ENCODE measurements around the gene RERG. TPM values are rescaled to one million over a fixed set of nuclear protein-coding genes. Genes with fewer than 3 reads are reported as not detected.
"Not testable (repeated sequence)": the region's sequence is repeated elsewhere in the genome, so short reads cannot be mapped to it uniquely, and the experiment has no call there.

Gene RERG
- total RNA-seq, 1 donor from 2014 or later: 1.9 TPM

DNA sequence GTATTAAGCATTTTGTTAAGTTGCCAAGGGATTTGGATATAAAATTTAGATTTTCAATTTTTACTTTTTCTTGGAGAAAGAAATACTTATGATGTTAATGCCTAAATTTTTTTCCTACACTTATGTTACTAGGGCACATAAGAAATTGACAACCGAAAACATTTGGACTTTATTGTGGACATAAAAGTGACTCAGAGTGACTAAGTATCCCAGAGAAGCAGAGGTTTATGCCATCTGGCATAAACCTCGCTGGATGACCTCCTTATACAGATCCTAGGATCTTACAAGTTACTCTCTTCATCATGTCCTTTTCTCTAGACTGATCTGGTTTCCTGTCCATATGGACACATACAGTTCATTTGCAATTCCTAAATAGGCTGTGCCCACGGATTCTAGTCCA is 89.8 kb downstream of the RERG start:
- peak; percentile 25 for ATAC-seq

DNA sequence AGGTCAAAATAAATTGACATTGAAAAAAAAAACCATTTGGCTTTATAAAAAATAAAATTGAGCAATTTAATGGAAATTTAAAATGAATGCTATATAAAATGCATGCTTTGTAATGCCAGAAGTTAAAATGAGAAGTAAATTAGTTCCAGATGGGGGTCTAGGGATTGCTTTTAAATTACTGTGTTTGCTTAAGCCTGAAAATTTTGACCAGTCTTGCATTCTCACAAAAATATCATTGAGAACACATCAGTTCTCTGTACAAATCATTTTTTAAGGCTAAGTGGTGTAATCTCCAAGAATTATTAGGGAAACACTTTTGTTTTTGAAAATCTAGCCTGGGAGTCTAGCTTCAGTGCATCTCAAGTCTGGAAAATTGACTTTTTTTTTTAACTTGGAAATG is 90.7 kb downstream of the RERG start:
- no peak for ATAC-seq

DNA sequence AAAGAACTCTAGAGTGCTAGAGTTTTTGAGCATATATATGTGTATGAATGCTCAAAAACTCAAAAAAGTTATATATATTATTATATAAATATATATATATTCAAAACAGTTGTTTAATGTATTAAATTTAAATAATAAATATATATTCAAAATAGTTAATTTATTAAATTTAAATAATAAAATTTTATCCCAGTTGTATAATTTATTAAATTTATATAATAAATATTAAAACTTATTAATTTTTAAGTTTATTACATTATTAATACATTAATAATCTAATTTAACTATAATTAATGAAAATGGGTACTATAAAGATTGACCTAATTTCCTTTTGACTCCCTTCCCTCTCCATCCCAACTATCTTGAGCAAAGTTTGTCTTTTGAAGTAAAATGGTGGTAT is 97.8 kb downstream of the RERG start:
- ATAC-seq: no peak

DNA sequence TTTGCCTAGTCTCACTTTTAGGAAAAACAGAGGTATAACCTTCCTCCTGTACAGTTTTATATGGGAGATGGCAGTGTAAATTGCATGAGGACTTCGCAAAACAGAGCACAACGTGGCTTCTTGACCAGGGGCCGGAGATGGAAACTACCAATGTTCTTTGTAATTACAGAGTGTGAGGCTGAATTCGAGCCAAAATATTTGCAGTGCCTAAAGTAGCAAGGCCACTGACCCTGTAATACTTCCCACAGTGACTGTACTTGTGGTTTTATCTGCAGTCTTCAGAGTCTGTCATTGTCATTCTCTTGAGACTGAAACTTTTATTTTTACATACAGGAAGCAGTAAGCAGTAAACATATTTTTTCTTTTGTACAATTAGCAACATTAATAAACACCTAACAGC is 98.9 kb downstream of the RERG start:
- ATAC-seq: no peak

DNA sequence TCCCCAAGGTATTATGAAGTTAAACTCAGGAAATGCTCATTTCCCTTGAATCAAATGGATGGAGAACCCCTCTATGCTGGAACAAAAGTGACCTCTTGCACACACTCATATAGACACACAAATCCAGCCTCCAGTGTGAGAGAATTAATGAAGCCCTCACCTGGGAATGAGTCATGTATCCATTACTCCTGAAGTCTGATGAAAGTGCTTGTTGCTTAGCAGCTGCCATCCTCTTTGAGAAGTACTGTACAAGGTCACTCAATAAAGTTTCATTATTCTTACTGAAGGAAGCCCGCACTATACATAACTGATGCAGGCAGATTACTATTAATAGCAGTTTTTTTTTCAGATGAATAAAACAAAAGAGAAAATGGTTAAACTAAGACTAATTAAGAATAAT is 102.3 kb downstream of the RERG start:
- no peak for ATAC-seq

DNA sequence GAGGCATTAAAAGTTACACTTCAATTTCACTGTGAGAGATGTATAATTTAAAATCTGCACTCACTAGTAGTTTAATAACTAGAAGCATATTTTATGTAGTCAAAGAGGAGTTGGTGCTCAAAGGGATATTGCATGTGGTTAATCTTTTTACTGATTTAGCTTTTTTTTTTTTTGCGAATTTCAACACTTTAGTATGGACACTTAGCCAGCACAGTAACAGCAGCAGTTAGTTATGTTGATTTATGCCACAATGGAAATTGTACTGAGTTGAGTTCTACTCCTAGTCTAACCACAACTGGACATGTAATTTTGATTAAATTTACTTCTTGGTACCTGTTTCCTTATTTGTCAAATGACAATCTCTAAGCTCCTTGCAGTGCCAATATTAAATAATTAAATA is 104.2 kb downstream of the RERG start:
- no peak for ATAC-seq

DNA sequence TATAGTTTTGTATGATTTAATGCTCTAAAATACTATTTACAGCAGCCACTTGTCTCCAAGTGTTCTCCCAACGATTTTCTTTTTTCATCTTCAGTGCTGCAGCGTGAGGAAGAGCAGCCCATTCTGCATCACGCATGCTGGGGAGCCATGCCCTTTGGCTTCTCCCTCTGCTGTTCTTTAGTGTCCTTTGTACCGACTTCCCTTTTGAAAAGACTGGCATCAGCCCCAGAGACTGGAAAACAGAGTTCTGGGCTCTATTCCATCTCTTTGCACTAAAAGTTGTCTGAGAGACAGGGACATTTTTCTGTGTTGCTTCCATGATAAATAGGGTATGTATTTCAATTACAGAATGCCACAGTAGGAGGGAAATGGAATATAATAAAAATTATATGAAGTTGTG is 105.1 kb downstream of the RERG start:
- ATAC-seq: no peak

DNA sequence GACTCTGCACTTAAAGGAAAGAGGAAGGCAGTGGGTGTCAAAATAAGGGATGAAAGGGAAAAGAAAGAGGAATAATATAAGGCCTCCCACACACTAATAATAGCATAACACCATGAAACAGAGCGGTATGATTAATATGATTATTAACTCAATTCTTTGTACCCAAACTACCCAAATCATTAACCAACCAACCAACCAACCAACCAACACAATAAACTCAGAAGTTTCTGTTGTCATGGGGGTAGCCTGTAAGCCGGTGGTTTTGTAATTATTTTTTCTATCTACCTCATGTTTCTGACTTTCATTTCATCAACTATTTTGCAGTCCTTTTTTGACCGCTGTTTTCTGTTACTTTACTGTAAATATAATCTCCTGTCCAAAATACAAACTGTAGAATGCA is 105.8 kb downstream of the RERG start:
- ATAC-seq: no peak

DNA sequence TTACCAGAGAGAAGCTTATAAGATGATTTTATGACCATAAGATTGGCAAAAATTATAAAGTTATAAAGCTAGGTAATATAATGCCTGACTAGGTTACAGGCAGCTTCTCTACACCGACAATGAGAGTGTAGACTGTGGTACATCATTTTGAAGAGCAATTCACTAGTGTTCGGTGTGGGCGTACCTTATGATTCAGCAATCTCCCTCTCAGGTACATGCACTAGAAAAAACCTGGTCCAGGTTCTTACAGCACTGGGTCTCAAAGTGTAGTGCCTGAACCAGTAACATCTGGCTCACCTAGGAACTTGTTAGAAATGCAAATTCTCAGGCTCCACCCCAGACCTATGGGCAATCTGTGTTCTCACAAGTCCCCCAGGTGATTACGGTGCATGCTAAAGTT is 106.7 kb downstream of the RERG start:
- ATAC-seq: no peak

DNA sequence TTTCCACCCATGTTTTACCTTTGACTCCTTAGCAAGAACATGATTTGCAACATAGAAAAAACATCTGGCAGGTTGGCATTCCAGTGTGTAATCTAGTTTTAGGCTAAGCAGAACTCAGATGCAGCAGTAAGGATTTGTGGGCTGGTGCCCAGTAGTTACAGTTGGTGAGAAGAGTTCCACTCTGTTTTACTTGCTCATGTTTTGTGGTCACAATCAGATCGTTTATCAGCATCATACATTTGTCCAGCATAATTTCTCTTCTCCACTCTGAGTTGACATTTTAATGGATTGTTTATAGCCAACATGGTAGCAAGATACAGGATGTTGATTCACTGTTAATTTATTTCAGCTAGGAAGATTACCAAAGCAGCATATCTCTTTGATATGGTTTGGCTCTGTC is 128.4 kb downstream of the RERG start:
- ATAC-seq: no peak

DNA sequence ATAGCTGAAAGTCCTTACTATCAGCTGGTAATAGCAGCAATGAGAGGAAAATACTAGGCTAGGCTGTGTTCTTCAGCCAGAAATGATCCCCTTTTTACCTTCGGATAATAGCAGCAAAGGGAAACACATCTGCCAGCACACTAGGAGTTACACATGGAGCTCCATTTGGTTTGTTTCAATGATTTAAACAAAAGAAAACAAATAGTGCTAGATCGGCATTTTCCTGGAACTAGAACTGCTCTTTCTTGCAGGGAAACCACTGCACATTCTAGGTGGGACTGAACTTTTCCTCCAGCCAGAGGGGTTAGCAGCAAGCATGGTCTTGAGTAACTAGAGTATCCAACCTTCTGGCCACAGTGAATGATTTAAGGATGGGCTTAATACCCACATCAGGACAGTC is 130.8 kb downstream of the RERG start:
- ATAC-seq: no peak

DNA sequence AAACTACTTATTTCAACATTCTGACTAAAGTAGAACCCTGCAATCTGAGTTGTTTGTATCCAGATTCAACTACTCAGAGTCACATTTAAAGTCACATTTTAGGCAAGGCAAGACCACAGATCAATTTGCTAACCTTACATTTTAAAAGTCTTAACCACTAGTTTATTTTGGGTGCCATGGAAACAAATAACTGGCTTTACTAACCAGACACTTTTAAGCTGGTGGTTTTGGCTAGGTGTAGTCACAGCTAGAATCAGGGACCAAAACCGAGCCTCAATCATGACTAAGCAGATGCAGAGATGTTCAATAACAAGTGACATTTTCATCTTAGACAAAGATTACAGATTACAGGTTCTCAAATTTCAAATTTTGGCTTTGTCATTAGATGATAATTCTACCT is 133.1 kb downstream of the RERG start:
- no peak for ATAC-seq

DNA sequence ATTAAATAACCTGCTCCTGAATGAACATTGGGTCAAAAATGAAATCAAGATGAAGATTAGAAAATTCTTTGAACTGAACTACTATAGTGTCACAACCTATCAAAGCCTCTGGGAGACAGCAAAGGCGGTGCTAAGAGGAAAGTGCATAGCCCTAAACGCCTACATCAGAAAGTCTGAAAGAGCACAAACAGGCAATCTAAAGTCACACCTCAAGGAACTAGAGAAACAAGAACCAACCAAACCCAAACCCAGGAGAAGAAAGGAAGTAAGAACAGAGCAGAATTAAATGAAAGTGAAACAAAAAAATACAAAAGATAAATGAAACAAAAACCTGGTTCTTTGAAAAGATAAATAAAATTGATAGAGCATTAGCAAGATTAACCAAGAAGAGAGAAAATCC is 143.5 kb downstream of the RERG start:
- not testable (repeated sequence) for ATAC-seq

DNA sequence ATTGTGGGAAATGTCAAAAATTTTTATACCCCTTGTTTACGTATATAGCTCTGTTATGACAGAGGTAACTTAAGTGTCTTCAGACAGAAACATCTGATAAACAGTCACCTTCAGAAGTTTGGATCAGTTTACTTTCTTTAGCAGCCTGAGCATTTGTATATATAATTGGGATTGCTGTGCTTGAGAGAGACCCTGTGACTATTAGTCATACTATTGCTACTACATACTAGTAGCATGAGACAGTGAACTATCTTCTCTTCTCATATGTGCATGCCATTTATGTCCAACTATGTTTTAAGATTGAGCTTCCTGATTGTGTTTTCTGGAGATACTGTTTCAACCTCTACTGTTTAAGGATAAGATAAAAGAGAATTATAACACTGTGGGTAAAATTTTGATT is 146.9 kb downstream of the RERG start:
- no peak for ATAC-seq

DNA sequence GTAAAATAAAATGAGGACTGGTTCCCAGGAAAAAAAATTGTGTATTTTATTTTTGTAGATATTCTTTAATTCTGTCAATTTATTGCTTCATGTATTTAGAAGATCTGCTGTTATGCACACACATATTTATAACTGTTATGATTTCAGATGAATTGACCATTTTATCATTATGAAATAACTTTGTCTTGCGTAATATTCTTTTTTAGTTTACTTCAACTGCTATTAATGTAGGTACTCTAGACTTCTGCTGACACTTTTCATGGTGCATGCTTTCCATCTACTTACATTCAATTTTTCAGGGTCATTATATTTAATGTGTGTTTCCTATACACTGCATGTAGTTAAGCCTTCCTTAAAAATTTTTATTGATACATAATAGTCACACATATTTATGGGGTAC is 162.1 kb downstream of the RERG start:
- no peak for ATAC-seq

Other genes starting within 250 kb of the RERG start
- not detected for gene PDE6H, start 248.4 kb downstream of the RERG start, total RNA-seq
- 0.08 TPM for gene PTPRO, start 101.1 kb upstream of the RERG start, total RNA-seq